Left lung (tissue), 10 donors: ENCODE measurements around the gene CTNNA1. TPM values are rescaled to one million over a fixed set of nuclear protein-coding genes. Genes with fewer than 3 reads are reported as not detected.

Experiments
- ATAC-seq: fragments of 200-7000 bp; cut with Tn5 transposase; one replicate; pipeline ENCODE4 v1.9.1; 2020; ENCODE audit warnings: moderate library complexity
- DNase-seq, 4 donors: peaks; one replicate each; pipeline ENCODE4 v3.0.0-alpha.2; 2013 to 2020
- H3K27ac ChIP-seq, 2 donors: fragments of 200-600 bp; sonication (generic) in 1 of 2; one replicate each; pipeline versions ENCODE4 v1.5.0 to v1.8.0; 2020 to 2021
- H3K27me3 ChIP-seq, 2 donors: fragments of 200-600 bp; sonication (generic) in 1 of 2; one replicate each; pipeline versions ENCODE4 v1.5.0 to v1.8.0; 2020 to 2021
- H3K36me3 ChIP-seq, 2 donors: fragments of 200-600 bp; sonication (generic) in 1 of 2; one replicate each; pipeline versions ENCODE4 v1.5.0 to v1.8.0; 2020 to 2021
- H3K4me1 ChIP-seq, 2 donors: fragments of 200-600 bp; one replicate each; pipeline ENCODE4 v1.8.0; 2021
- H3K4me3 ChIP-seq, 2 donors: fragments of 200-600 bp; sonication (generic) in 1 of 2; one replicate each; pipeline versions ENCODE4 v1.5.0 to v1.8.0; 2020 to 2021; ENCODE audit warnings: mild to moderate bottlenecking in 1 of 2
- H3K9me3 ChIP-seq, 2 donors: fragments of 200-600 bp; sonication (generic) in 1 of 2; one replicate each; pipeline versions ENCODE4 v1.5.0 to v1.8.0; 2020 to 2021
- CTCF ChIP-seq, 2 donors: fragments of 200-600 bp; sonication (generic) in 1 of 2; IDR thresholded peaks; one replicate each; pipeline versions ENCODE4 v1.5.0 to v1.8.0; 2021; ENCODE audit warnings: antibody characterized with exemption in 2 of 2
- intact Hi-C, 2 donors: fragments of 100-400 bp; cut with DNase I; formaldehyde crosslinking; loops; one replicate each; pipeline versions ENCODE4 v1.11.2 to v1.14.2; 2022
- polyA plus RNA-seq, 6 donors: library from polyadenylated mRNA; unstranded; fragments of 120-200 nt; gene quantifications; one replicate each; pipeline ENCODE4 v1.2.1, GENCODE V29; 2013; ENCODE audit not compliant: insufficient read length in 6 of 6
- total RNA-seq, 2 donors: library from RNA; stranded (reverse); fragmentation: NEBNext Ultra II Directional; extraction: Animal tissue kit (Norgen Biotek cat#: 25700); gene quantifications; one replicate each; pipeline ENCODE4 v1.2.1, GENCODE V29; 2021
- donor health status: DM: no; HTN: yes; CAD: no.
- donor health status: DM: no; HTN: no; CAD: no.

The CTNNA1 gene
- total and polyA plus RNA-seq, 8 donors, result 309 to 443 (median 366) TPM

DNA sequence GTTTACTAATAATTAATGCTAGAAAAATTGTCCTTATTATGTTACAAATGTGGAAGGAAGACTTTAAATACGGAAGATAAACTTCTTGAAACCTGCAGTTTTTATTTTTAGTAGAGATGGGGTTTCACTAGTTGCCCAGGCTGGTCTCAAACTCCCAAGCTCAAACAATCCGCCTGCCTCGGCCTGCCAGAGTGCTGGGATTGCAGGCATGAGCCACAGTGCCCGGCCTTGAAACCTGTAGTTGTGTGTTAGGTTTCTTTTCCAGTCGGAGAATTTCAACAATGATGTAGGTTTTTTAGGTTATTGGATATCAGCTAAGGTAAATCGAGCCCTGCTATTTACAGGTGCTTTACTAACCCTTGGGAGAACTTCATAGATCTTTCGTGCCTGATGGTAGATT is 30.8 kb downstream of the CTNNA1 start:
- no peak overlapping the region for H3K4me3 ChIP-seq
- ATAC-seq, result no peak
- H3K9me3 ChIP-seq, result no peaks in the 10 kb centered on the region
- peak in 1 of 4 donors; percentile 37 for DNase-seq
- peaks cover 0 to 55% of the 10 kb centered on the region in 2 donors for H3K36me3 ChIP-seq
- no peaks in the 10 kb centered on the region for H3K27me3 ChIP-seq
- H3K27ac ChIP-seq, result no peak overlapping the region
- no peak for TF ChIP-seq CTCF (IDR thresholded peaks at IDR 0.05)
- peaks cover 0 to 10% of the 10 kb centered on the region in 2 donors for H3K4me1 ChIP-seq
- intact Hi-C loops, result no loop called here

- peaks cover 0 to 13% of the 10 kb centered on the region in 2 donors for H3K4me1 ChIP-seq
- H3K27me3 ChIP-seq, result no peaks in the 10 kb centered on the region
- DNase-seq, result no peak
- H3K4me3 ChIP-seq, result no peak overlapping the region
- ATAC-seq, result no peak
- TF ChIP-seq CTCF (IDR thresholded peaks at IDR 0.05), result no peak
- no peak overlapping the region for H3K27ac ChIP-seq
- intact Hi-C loops, result no loop called here
- H3K36me3 ChIP-seq, result peaks cover 0 to 60% of the 10 kb centered on the region in 2 donors
- no peaks in the 10 kb centered on the region for H3K9me3 ChIP-seq
Observed at GRCh38 chr5:138784590-138784989, 31.4 kb downstream of the CTNNA1 start.

GRCh38 chr5:138789771-138790242 is 36.6 kb downstream of the CTNNA1 start:
- Histone ChIP-seq H3K36me3 (peaks cover 0 to 26% of the 10 kb centered on the region in 2 donors), H3K4me3 (no peak overlapping the region), H3K4me1 (peaks cover 6 to 27% of the 10 kb centered on the region in 2 donors), H3K27ac (no peak overlapping the region), H3K27me3 (no peaks in the 10 kb centered on the region), H3K9me3 (no peaks in the 10 kb centered on the region)
- DNase-seq (peak in 1 of 4 donors; percentile 21), ATAC-seq (peak; percentile 71)
- peak; percentile 37 to 49 for TF ChIP-seq CTCF (IDR thresholded peaks at IDR 0.05)
- intact Hi-C loops, result no loop called here

DNA sequence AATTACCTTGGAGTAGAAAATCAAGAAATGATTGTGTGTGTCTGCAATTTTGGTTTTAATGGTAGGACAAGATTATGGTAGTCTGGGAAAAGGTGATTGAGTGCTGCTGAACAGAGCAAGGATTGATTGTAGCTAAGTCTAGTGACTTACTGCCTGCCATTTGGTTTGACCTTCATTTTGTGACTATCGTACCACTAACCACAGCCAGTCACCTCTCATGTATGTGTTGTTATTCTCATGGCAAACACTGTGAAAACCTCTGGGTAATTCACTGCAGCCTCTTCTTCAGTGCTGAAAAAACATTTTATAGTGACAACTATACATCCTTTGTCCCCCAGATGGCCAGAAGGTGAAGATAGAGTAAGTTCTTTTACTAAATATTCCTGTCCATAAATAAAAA is 37.5 kb downstream of the CTNNA1 start:
- no peaks in the 10 kb centered on the region for H3K9me3 ChIP-seq
- DNase-seq, result no peak
- no peak overlapping the region for H3K27ac ChIP-seq
- intact Hi-C loops, result no loop called here
- no peak for ATAC-seq
- peaks cover 6 to 27% of the 10 kb centered on the region in 2 donors for H3K4me1 ChIP-seq
- TF ChIP-seq CTCF (IDR thresholded peaks at IDR 0.05), result no peak
- H3K36me3 ChIP-seq, result peaks cover 0 to 20% of the 10 kb centered on the region in 2 donors
- no peaks in the 10 kb centered on the region for H3K27me3 ChIP-seq
- H3K4me3 ChIP-seq, result no peak overlapping the region

GRCh38 chr5:138792195-138792790 is 39.1 kb downstream of the CTNNA1 start:
- no peak for TF ChIP-seq CTCF (IDR thresholded peaks at IDR 0.05)
- peaks cover 6 to 27% of the 10 kb centered on the region in 2 donors for H3K4me1 ChIP-seq
- DNase-seq (no peak), ATAC-seq (peak; percentile 29)
- intact Hi-C loops, result no loop called here
- H3K9me3 ChIP-seq, result no peaks in the 10 kb centered on the region
- H3K4me3 ChIP-seq, result no peak overlapping the region
- peaks cover 0 to 11% of the 10 kb centered on the region in 2 donors for H3K36me3 ChIP-seq
- H3K27me3 ChIP-seq, result no peaks in the 10 kb centered on the region
- no peak overlapping the region for H3K27ac ChIP-seq
